Sciatic nerve (tissue), 2 donors: ENCODE data around the gene FBXO38. TPM values are rescaled to one million over a fixed set of nuclear protein-coding genes. Genes with fewer than 3 reads are reported as not detected.

Experiments
- ATAC-seq: fragments of 200-7000 bp; cut with Tn5 transposase; one replicate; pipeline ENCODE4 v1.9.1; 2020; ENCODE audit warnings: mild to moderate bottlenecking, moderate library complexity
- DNase-seq: peaks from one replicate; pipeline ENCODE4 v3.0.0-alpha.2; 2020; ENCODE audit warnings: low spot score
- intact Hi-C: fragments of 100-400 bp; cut with DNase I; formaldehyde crosslinking; loops from one replicate; pipeline ENCODE4 v1.14.2; 2022
- total RNA-seq: library from RNA; stranded (reverse); fragmentation: NEBNext Ultra II Directional; extraction: Animal tissue kit (Norgen Biotek cat#: 25700); gene quantifications from one replicate; pipeline ENCODE4 v1.2.1, GENCODE V29; 2021
- donor health status: DM: no; HTN: no; CAD: no.
- donor health status: DM: no; HTN: no; CAD: no.

FBXO38 gene, protein sequence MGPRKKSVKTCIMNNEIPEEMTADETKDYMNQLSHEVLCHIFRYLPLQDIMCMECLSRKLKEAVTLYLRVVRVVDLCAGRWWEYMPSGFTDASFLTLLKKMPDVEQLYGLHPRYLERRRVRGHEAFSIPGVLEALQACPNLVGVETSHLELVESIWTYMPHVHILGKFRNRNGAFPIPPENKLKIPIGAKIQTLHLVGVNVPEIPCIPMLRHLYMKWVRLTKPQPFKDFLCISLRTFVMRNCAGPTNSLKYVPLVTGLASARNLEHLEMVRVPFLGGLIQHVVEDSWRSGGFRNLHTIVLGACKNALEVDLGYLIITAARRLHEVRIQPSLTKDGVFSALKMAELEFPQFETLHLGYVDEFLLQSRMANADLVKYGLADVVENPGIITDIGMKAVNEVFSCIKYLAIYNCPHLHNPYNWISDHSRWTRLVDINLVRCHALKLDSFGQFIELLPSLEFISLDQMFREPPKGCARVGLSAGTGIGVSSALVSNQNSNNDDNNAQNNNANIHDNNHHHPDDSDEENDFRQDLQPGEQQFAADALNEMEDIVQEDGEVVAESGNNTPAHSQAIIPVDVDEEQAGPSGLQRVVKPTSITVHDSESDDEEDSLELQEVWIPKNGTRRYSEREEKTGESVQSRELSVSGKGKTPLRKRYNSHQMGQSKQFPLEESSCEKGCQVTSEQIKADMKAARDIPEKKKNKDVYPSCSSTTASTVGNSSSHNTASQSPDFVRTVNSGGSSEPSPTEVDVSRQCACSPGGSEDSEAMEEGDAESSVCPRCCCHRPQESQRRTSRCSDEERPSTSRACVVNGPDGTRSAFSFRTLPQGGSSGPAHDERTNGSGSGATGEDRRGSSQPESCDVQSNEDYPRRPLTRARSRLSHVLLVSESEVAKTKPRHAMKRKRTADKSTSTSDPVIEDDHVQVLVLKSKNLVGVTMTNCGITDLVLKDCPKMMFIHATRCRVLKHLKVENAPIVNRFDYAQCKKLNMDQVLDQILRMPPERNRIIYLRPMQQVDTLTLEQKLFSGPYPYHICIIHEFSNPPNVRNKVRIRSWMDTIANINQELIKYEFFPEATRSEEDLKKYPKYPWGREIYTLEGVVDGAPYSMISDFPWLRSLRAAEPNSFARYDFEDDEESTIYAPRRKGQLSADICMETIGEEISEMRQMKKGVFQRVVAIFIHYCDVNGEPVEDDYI
- total RNA-seq: 58.6 TPM

DNA sequence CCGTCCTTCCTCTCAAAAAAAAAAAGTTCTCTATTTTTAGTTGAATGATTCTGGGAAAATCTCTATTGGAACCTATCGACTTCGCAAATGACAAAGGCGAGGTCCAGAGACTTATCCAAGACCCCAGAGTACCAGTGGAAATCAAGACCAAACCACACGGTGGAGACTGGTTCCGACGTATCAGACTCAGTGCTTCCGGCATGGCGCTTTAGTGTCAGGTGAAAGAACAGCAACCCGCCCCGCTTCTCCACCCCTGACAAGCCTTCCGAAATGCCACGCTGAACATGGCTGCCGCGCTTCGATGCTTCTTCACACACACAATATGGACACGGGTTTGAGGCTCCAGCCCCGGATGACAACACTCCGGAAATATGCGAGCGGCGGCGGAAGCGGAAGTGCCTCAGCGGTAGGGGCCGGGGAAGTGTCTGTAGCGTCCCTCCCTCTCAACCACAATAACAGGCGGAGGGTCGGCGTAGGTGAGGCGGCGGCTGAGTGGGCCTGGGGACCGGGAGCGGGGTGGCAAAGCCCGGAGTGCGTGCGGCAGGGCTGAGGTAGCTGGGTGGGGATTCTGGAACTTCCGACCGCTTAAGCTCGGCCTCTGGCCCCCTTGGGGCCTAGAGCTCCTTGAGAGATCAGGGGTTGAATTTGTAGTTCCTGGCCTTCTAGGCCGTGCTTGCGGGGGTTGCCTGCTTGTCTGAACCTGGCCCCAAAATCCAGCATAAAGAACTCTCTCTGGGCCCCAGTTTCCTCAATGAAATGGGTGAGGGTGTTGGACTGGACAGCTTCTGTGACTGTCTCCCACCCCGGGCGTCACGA, at the start of gene FBXO38:
TSS of gene FBXO38 (plus strand) at position 395 of the 816 bp plus-strand sequence. CDS start 10,819 bp downstream, outside the sequence.
- DNase-seq: peak; percentile 96
- intact Hi-C loops: no loop called here
- ATAC-seq: peak; percentile 100

DNA sequence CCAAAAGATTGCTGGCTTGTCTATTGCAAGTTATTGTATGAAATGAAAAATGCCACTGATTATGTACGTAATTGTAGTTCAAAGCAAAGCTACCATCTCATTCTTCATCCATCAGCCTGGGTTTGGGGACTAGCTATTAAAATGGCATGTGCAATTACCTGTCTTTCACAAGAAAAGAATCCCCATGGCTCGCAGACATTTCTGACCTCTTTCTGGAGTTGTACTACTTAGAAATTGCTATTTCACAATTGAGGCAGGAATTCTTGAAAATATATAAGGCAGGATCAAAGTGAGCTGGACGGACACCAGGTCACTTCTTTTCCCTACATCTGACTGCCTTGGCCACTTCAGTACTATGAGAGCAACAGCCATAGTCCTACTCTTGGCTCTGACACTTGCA, 48.5 kb upstream of the FBXO38 start, which contains the start of gene SPINK9:
TSS of gene SPINK9 (plus strand) at position 301 of the 400 bp plus-strand sequence. CDS start at position 356, 55 bp downstream.
- DNase-seq: no peak
- intact Hi-C loops: no loop called here
- ATAC-seq: no peak

DNA sequence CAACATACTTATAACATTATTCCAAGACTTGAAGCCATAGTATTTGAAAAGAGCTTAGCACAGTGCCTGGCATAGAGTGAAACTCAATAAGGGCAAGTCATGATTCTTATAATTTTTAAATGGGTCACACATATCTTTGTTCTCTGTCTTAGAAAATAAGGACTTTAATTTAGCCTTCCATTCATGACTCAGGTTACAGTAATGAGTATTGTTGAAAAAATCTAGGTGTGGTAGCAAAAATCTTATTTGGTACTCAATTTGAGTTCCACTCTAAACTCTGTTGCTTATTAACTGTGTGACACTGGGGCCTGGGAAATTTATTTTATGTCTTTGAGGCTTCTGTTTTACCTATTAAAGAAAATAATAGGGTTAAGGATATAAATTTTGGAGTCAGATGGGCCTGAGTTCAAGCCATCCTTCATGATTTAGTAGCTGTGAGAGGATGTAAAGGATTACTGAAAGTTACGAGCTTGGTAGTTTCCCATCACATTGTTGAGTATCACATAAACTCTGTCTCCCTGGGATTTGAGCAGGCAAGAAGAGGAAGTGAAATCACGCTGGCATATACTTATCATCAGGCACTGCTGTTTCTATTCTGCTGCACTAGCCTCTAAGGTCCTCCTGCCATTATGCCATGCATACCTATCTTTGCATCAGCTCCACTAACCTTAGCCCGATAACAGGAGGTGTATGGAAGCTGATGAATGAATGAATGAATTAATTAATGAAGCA, 46.9 kb upstream of the FBXO38 start:
- intact Hi-C loops: no loop called here
- ATAC-seq (no peak), DNase-seq (no peak)

DNA sequence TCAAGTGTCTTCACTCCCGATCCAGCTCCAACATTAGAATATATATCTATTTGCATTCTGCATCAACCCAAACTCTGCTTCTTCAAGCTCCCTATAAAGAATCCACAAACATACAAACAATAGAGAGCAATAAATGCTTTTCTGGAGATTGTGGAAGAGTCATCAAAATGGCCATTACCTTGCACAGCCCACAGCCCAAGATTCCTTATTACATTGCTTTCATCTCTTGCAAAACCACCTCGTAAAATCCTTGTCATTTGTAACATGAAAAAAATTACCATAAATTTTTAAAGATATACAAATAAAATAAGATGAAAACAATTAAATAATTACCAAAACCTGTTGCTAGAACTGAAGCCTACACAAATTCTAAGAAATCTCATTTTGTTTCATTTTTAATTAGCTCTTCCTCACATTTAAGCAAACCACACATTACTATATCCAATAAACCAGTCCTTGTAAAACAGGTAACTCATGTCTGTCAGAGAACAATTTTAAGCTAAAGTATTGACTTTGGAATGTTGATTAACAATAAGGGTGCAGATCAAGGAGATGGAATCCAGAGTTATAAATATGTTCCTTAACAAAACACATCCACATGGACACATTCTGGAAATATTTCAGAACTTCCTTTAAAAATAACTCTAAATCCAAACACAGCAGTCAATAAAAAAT, 41.2 kb upstream of the FBXO38 start:
- ATAC-seq (no peak), DNase-seq (no peak)
- intact Hi-C loops: no loop called here

- intact Hi-C loops: no loop called here
- ATAC-seq: no peak
- DNase-seq: no peak
These were observed 40.7 kb upstream of the FBXO38 start for GRCh38 chr5:148343046-148343407.

- intact Hi-C loops: no loop called here
These were observed 39.9 kb upstream of the FBXO38 start for GRCh38 chr5:148343603-148344487.

DNA sequence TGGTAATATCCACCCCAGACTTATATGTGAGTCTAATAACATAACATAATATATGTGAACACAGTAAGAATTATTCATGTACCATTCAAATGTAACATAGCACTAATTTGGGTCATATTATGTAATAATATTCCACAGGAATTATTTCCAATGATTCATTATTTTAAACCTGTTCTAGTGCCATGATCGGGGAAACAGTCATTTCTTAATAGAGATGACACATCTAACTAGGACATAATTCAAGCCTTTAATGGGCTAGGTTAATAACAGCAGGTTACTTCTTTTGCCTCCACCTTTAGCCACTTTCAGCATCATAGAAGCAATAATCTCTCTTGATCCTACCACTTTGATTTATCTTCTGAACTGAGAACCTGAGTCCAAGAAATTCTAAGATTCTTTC, 36.1 kb upstream of the FBXO38 start:
- intact Hi-C loops: no loop called here
- ATAC-seq: no peak
- DNase-seq: no peak

More at GRCh38 chr5:148343603-148344487, 39.9 kb upstream of the FBXO38 start:
- ATAC-seq: no peak
- no peak for DNase-seq

DNA sequence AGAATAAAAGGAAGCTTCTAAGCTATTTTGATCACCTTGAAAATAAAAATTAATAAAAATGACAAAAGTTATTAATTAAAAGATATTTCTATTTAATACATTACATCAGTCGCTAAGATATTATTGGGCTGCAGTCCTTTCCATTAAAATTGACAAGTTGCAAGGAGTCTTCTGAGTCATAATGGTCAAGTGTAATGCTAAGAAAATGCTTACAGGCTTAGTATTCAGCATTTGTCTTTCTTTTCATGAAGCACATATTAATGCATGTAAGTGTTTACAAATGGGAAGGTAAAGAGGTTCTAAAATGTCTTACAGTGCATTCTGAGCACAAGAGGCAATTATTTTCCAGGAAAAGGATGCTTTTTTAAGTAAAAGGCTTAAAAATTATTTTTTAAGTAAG, 31.1 kb upstream of the FBXO38 start:
- intact Hi-C loops: no loop called here
- no peak for DNase-seq
- no peak for ATAC-seq

DNA sequence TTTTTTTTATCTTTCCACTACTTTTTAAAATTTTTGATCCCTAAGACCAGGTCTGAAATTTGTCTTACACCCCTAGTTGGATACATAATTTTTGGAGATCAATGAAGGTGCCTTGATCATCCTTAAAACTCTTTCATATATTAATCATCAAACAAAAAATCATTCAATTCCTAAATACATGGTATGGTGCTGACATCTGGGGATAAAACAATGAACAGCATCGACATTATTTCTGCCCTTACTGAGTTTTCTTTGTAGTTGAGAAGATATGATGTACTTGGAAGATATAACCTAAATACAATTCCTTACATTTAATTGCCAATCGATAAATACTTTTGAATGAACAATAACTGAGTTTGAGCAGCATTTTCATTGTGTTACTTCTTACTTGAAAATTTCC, 30.1 kb upstream of the FBXO38 start:
- intact Hi-C loops: no loop called here
- ATAC-seq: no peak
- DNase-seq: no peak

GRCh38 chr5:148364343-148364742, 19.4 kb upstream of the FBXO38 start:
- ATAC-seq (no peak), DNase-seq (no peak)
- intact Hi-C loops: no loop called here

DNA sequence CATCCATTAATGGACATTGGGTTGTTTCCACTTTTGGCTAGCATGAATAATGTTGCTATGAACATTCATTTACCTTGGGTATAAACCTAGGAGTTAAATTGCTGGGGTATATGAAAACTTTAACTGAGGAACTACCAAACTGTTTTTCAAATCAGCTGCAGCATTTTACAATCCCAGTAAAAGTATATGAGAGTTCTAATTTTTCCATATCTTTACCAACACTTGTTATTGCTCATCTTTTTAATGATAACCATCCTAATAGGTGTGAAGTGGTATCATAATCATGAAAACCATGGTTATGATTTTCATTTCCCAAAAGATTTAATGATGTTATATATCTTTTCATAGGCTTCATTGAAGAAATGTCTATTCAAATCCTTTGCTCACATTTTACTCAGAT, 15.5 kb upstream of the FBXO38 start:
- no peak for DNase-seq
- no peak for ATAC-seq
- intact Hi-C loops: no loop called here

DNA sequence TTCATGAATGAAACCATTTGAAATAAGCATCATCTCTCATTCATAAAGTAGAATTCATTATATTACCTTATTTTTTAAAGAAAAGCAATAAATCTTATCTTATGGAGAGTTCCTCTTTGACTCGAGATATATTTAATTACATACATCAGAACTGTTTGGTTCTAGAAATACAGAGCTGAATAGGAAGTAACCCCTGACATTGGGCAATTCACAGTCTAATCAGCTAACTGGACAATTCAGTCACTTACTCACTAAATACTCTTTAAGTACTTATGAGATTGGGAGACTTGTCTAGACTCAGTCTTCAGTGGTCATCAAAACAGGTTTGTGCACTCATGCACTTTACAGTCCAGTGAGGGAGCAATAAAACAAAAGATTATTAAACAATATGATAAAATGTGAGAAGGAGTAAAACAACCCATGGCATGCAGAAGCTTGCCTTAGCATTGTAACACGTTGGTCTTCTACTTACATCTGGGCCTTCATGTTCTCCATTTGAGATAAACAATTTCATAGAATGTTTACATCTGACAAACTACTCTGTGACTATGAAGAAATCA, 11.5 kb upstream of the FBXO38 start:
- ATAC-seq (no peak), DNase-seq (no peak)
- intact Hi-C loops: no loop called here

- ATAC-seq: no peak
- intact Hi-C loops: no loop called here
These were observed 10.9 kb upstream of the FBXO38 start for GRCh38 chr5:148372893-148373292.

GRCh38 chr5:148374690-148375360, 8.9 kb upstream of the FBXO38 start:
- intact Hi-C loops: no loop called here
- no peak for ATAC-seq
- no peak for DNase-seq

More at GRCh38 chr5:148372893-148373292, 10.9 kb upstream of the FBXO38 start:
- no peak for DNase-seq

DNA sequence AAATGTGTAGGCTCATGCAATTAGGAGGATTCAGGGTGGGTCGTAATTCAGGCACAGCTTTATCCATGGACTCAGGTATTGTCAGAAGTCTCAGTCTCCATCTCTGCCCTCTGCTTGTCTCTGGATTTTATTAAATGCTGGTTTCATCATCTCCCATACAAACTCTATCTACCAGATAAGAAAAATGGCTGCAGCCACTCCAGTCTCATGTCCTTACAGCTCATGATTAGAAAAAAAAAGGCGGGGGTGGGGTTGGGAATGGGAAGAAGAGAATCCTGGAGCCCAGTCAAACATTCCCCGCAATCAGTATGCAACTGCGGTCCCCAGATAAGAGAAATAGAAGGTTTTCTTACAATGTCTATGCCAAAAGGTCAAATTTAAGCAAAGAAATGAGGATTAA, 7.6 kb upstream of the FBXO38 start:
- ATAC-seq (no peak), DNase-seq (no peak)
- intact Hi-C loops: no loop called here

DNA sequence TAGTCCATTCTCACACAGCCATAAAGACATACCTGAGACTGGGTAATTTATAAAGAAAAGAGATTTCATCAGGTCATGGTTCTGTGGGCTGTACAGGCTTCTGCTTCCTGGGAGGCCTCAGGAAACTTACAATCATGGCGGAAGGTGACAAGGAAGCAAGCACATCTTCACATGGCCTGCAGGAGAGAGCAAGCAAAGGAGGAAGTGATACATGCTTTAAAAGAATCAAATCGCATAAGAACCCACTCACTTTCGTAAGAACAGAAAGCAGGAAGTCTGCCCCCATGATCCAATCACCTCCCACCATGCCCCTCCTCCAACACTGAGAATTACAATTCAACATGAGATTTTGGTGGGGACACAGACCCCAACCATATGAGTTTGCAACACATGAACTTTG, 5.1 kb upstream of the FBXO38 start:
- no peak for ATAC-seq
- no peak for DNase-seq
- intact Hi-C loops: no loop called here
